Upper lobe of left lung (tissue), 4 donors: ENCODE measurements around the gene CDH2.

Experiments used
- CTCF ChIP-seq, 6 experiments: fragments of 450-650 bp in 4 of 6; fragments of 200-600 bp in 2 of 6; sonication (generic) in 2 of 6; IDR thresholded peaks; one replicate each; pipeline ENCODE4 v1.5.1; 2016 to 2019; ENCODE audit warnings: antibody characterized with exemption in 6 of 6
- EP300 ChIP-seq, 4 donors: sonication (generic); formaldehyde crosslinking; IDR thresholded peaks; one replicate each; pipeline ENCODE4 v1.5.1; 2017; ENCODE audit warnings: antibody characterized with exemption in 4 of 4, control low read depth in 2 of 4

GRCh38 chr18:28078849-28079248, 98.1 kb downstream of the CDH2 start:
- TF ChIP-seq CTCF (IDR thresholded peaks at IDR 0.05): no peak
- no peak for TF ChIP-seq EP300 (IDR thresholded peaks at IDR 0.05)
